H1 (cell line): ENCODE results near the gene EPHA5. TPM values are rescaled to one million over a fixed set of nuclear protein-coding genes. Genes with fewer than 3 reads are reported as not detected.

Experiments
- CTCF ChIA-PET: fragments of 300-600 bp; sonication (Branson Sonifier 250); formaldehyde crosslinking; loops from one replicate; lab custom pipeline; 2021; ENCODE audit not compliant: partially characterized antibody; lab: Charles Lee
- POLR2A ChIA-PET: fragments of 300-600 bp; sonication (Branson Sonifier 250); formaldehyde crosslinking; loops from one replicate; lab custom pipeline; 2021; ENCODE audit warnings: inconsistent platforms; ENCODE audit not compliant: partially characterized antibody; lab: Charles Lee
- DNase-seq, 2 experiments: peaks; one replicate each; pipeline versions ENCODE4 v3.0.0 to v3.0.0-alpha.2; 2010 to 2022; ENCODE audit warnings: low spot score in 2 of 2, low read depth in 1 of 2, mixed read lengths in 1 of 2
- FAIRE-seq: peaks from 2 replicates; lab custom pipeline; 2011; peaks lifted over from hg19 to GRCh38; lab: Jason Lieb, UNC
- H2AFZ ChIP-seq: 2 replicates; pipeline ENCODE4 v1.8.1; 2012; ENCODE audit warnings: low read length, inconsistent platforms
- H2AK5ac ChIP-seq: 2 replicates; pipeline ENCODE4 v1.6.1; 2013; ENCODE audit warnings: low read depth, low read length
- H2BK120ac ChIP-seq: replicated peaks from 2 replicates; pipeline ENCODE3; 2013; ENCODE audit warnings: low read depth, low read length, inconsistent platforms
- H2BK12ac ChIP-seq: 2 replicates; pipeline ENCODE4 v1.6.1; 2013; ENCODE audit warnings: low read depth, low read length
- H2BK15ac ChIP-seq: 2 replicates; pipeline ENCODE4 v1.6.1; 2013; ENCODE audit warnings: low read length
- H2BK20ac ChIP-seq: 2 replicates; pipeline ENCODE4 v1.6.1; 2013; ENCODE audit warnings: low read length
- H2BK5ac ChIP-seq: 2 replicates; pipeline ENCODE4 v1.6.1; 2013; ENCODE audit warnings: low read depth, low read length
- H3K14ac ChIP-seq: 2 replicates; pipeline ENCODE4 v1.6.1; 2013; ENCODE audit warnings: inconsistent platforms; ENCODE audit not compliant: insufficient read length
- H3K18ac ChIP-seq: 2 replicates; pipeline ENCODE4 v1.6.1; 2013; ENCODE audit warnings: low read length; ENCODE audit errors: extremely low read depth
- H3K23ac ChIP-seq: 2 replicates; pipeline ENCODE4 v1.6.1; 2013; ENCODE audit warnings: inconsistent platforms; ENCODE audit not compliant: insufficient read length
- H3K23me2 ChIP-seq: 2 replicates; pipeline ENCODE4 v1.6.1; 2013; ENCODE audit warnings: low read depth, low read length
- H3K27ac ChIP-seq: 2 replicates; pipeline ENCODE4 v1.6.1; 2011; ENCODE audit warnings: low read depth, low read length, inconsistent platforms
- H3K27me3 ChIP-seq, 4 experiments: replicated peaks in 1 of 4; 1 replicate in 1 of 4; 2 replicates in 3 of 4; pipeline versions ENCODE4 v1.6.1 to v1.8.1; 2011 to 2013; ENCODE audit warnings: low read length in 3 of 4, mild to moderate bottlenecking in 3 of 4, inconsistent platforms in 2 of 4, mixed read lengths in 2 of 4, moderate library complexity in 1 of 4; ENCODE audit not compliant: control insufficient read depth in 3 of 4, insufficient read depth in 3 of 4; ENCODE audit errors: extremely low read depth in 1 of 4
- H3K36me3 ChIP-seq, 4 experiments: 2 replicates each; pipeline versions ENCODE4 v1.6.1 to v1.8.1; 2011 to 2013; ENCODE audit warnings: mild to moderate bottlenecking in 4 of 4, low read length in 3 of 4, moderate library complexity in 2 of 4, control low read depth in 1 of 4, inconsistent platforms in 1 of 4; ENCODE audit not compliant: insufficient read depth in 4 of 4, control insufficient read depth in 2 of 4
- H3K4ac ChIP-seq: replicated peaks from 2 replicates; pipeline ENCODE3; 2013; ENCODE audit warnings: low read length, low read depth, mixed read lengths, inconsistent platforms; ENCODE audit not compliant: insufficient read length
- H3K4me1 ChIP-seq, 4 experiments: replicated peaks in 1 of 4; 1 replicate in 1 of 4; 2 replicates in 3 of 4; pipeline versions ENCODE4 v1.6.1 to v1.8.1; 2011 to 2013; ENCODE audit warnings: low read length in 3 of 4, inconsistent platforms in 2 of 4, mixed read lengths in 1 of 4; ENCODE audit not compliant: insufficient read depth in 4 of 4, control insufficient read depth in 3 of 4
- H3K4me2 ChIP-seq, 2 experiments: 2 replicates each; pipeline versions ENCODE4 v1.6.1 to v1.8.1; 2011 to 2013; ENCODE audit warnings: low read depth in 2 of 2, low read length in 2 of 2, control low read depth in 1 of 2, inconsistent platforms in 1 of 2, mild to moderate bottlenecking in 1 of 2; ENCODE audit not compliant: insufficient read depth in 1 of 2
- H3K4me3 ChIP-seq, 4 experiments: fragments of 200-600, 300-600 bp in 1 of 4; sonication (generic), shearing (Covaris generic), sonication (Bioruptor Twin) in 1 of 4; 2 replicates each; pipeline versions ENCODE4 v1.5.1 to v1.8.1; 2011 to 2016; ENCODE audit warnings: low read length in 4 of 4, low read depth in 3 of 4, control low read depth in 2 of 4, inconsistent platforms in 2 of 4, mild to moderate bottlenecking in 2 of 4, mixed read lengths in 1 of 4, moderate library complexity in 1 of 4; ENCODE audit not compliant: insufficient read depth in 2 of 4; ENCODE audit errors: extremely low read depth in 1 of 4
- H3K56ac ChIP-seq: replicated peaks from 2 replicates; pipeline ENCODE3; 2013; ENCODE audit warnings: low read depth, mild to moderate bottlenecking, mixed read lengths, low read length, inconsistent platforms; ENCODE audit not compliant: insufficient read length
- H3K79me1 ChIP-seq: 2 replicates; pipeline ENCODE4 v1.6.1; 2013; ENCODE audit warnings: low read depth, low read length, control low read depth
- H3K79me2 ChIP-seq, 2 experiments: 2 replicates each; pipeline versions ENCODE4 v1.6.1 to v1.8.1; 2012 to 2013; ENCODE audit warnings: low read length in 2 of 2, mild to moderate bottlenecking in 2 of 2, inconsistent platforms in 1 of 2; ENCODE audit not compliant: insufficient read depth in 2 of 2, control insufficient read depth in 1 of 2
- H3K9ac ChIP-seq, 4 experiments: replicated peaks in 1 of 4; 1 replicate in 1 of 4; 2 replicates in 3 of 4; pipeline versions ENCODE4 v1.6.1 to v1.8.1; 2011 to 2013; ENCODE audit warnings: low read depth in 3 of 4, low read length in 3 of 4, control low read depth in 2 of 4, mild to moderate bottlenecking in 2 of 4, moderate library complexity in 2 of 4, inconsistent platforms in 1 of 4; ENCODE audit errors: extremely low read depth in 1 of 4
- H3K9me3 ChIP-seq, 2 experiments: 2 replicates each; pipeline versions ENCODE4 v1.6.1 to v1.8.1; 2012 to 2013; ENCODE audit warnings: mild to moderate bottlenecking in 2 of 2, moderate library complexity in 2 of 2, control low read depth in 1 of 2, inconsistent platforms in 1 of 2, low read depth in 1 of 2, low read length in 1 of 2, mixed read lengths in 1 of 2; ENCODE audit not compliant: insufficient read depth in 2 of 2
- H4K20me1 ChIP-seq, 2 experiments: replicated peaks in 1 of 2; 2 replicates each; pipeline versions ENCODE3 to v1.8.1; 2011 to 2013; ENCODE audit warnings: inconsistent platforms in 2 of 2, low read length in 2 of 2, mild to moderate bottlenecking in 1 of 2; ENCODE audit not compliant: insufficient read depth in 2 of 2, control insufficient read depth in 1 of 2
- H4K5ac ChIP-seq: 2 replicates; pipeline ENCODE4 v1.6.1; 2013; ENCODE audit warnings: low read length, low read depth, mixed read lengths, inconsistent platforms; ENCODE audit not compliant: insufficient read length
- H4K8ac ChIP-seq: 2 replicates; pipeline ENCODE4 v1.8.0; 2013; ENCODE audit warnings: mild to moderate bottlenecking, moderate library complexity, low read length, inconsistent platforms; ENCODE audit not compliant: insufficient read depth; ENCODE audit errors: extremely low read depth
- H4K91ac ChIP-seq: replicated peaks from 2 replicates; pipeline ENCODE3; 2013; ENCODE audit warnings: low read length, mixed read lengths, inconsistent platforms; ENCODE audit not compliant: insufficient read length
- POLR2AphosphoS5 ChIP-seq: IDR thresholded peaks from 2 replicates; pipeline ENCODE4 v1.6.1; 2011; ENCODE audit warnings: low read depth, low read length
- POU5F1 ChIP-seq: IDR thresholded peaks from 2 replicates; pipeline ENCODE4 v1.6.1; 2011; ENCODE audit warnings: low read depth, mild to moderate bottlenecking, low read length, moderate library complexity
- RFX5 ChIP-seq: IDR thresholded peaks from 2 replicates; pipeline ENCODE4 v1.6.1; 2011; ENCODE audit warnings: low read depth, low read length, improper control_type of control experiment, borderline replicate concordance
- TAF1 ChIP-seq: IDR thresholded peaks from 2 replicates; pipeline ENCODE4 v1.6.1; 2011; ENCODE audit warnings: mild to moderate bottlenecking, low read depth, low read length
- WGBS, 2 experiments: shearing (Covaris generic) in 1 of 2; methylation state at CpG; one replicate each; pipeline versions ENCODE4 v1.1.6 to v1.1.7; 2013 to 2015; ENCODE audit warnings: low lambda C conversion rate in 2 of 2, mixed read lengths in 2 of 2, inconsistent platforms in 1 of 2, low coverage in 1 of 2, missing lambda C conversion rate in 1 of 2; ENCODE audit not compliant: insufficient replicate concordance in 2 of 2, insufficient coverage in 1 of 2, insufficient read length in 1 of 2; ENCODE audit errors: extremely low coverage in 1 of 2, missing lambda C conversion rate in 1 of 2; 5-methylcytosine and 5-hydroxymethylcytosine counted together
- polyA plus RNA-seq, 7 experiments: library from polyadenylated mRNA; depleted of rRNA in 3 of 7; stranded (reverse) in 5 of 7; unstranded in 2 of 7; fragments of >200 nt in 5 of 7; fragments of 200-250 nt in 2 of 7; gene quantifications; 1 replicate in 5 of 7; 2 replicates in 1 of 7; 4 replicates in 1 of 7; pipeline versions ENCODE4 v1.2.1 to v1.2.3, GENCODE V29; 2011 to 2013; ENCODE audit warnings: missing spikeins in 2 of 7, mixed read lengths in 2 of 7
- total RNA-seq: library from RNA; stranded (reverse); fragmentation: NEBNext Ultra II Directional; extraction: Animal tissue kit (Norgen Biotek cat#: 25700); gene quantifications from 2 replicates; pipeline ENCODE4 v1.2.1, GENCODE V29; 2021

Gene EPHA5
- total and polyA plus RNA-seq, 2 of the 8 experiments (the other 6 are each of a cell fraction or from before 2014, with no cell fraction given) = 0.03 to 0.11 TPM

DNA sequence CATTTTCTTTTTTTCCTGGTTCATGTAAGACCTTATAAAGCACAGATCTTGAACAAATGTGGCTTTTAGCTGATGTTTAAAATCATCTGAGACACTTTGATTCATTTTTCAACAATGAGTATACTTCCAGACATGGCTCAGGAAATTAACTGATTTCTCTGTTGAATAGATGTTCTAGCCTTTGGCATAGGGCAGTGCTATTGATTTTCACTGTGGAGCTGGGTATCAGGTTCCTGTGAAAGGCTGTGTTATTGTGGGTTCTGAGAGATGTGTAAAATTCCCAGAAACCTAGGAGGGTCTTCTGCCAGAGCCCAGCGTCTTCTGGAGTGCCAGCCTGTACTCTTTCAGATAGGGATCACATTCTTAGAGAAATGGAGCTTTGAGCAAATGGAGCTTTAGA is 278.9 kb downstream of the EPHA5 start:
- no peak overlapping the region for H2AFZ ChIP-seq
- TF ChIP-seq TAF1 = no peak
- no peak for TF ChIP-seq POU5F1
- TF ChIP-seq RFX5 = no peak
- TF ChIP-seq POLR2AphosphoS5 = no peak

More for the DNA sequence above, 278.9 kb downstream of the EPHA5 start:
- Histone ChIP-seq H2BK12ac (no peak overlapping the region), H4K5ac (no peak overlapping the region), H3K36me3 (no peaks in the 10 kb centered on the region), H3K79me2 (no peaks in the 10 kb centered on the region), H3K18ac (no peak overlapping the region), H4K20me1 (no peaks in the 10 kb centered on the region), H2BK120ac (no peak overlapping the region), H4K91ac (no peak overlapping the region), H3K27ac (no peak overlapping the region), H3K9ac (no peak overlapping the region), H3K27me3 (no peaks in the 10 kb centered on the region), H3K23ac (no peak overlapping the region), H3K56ac (no peak overlapping the region), H3K79me1 (no peaks in the 10 kb centered on the region), H3K23me2 (no peaks in the 10 kb centered on the region), H2BK5ac (no peak overlapping the region), H3K4me1 (no peaks in the 10 kb centered on the region), H2BK20ac (no peak overlapping the region), H3K14ac (no peak overlapping the region), H2BK15ac (no peak overlapping the region), H3K9me3 (0 out of 4 replicates have a peak, but pooled peaks cover 0 to 2% of the 10 kb centered on the region in 2 experiments), H4K8ac (no peak overlapping the region), H3K4me2 (no peak overlapping the region), H3K4me3 (no peak overlapping the region), H3K4ac (no peak overlapping the region), H2AK5ac (no peak overlapping the region)
- FAIRE-seq (no peak), DNase-seq (no peak)
- ChIA-PET POLR2A (no interaction called here), CTCF (no interaction called here)
- 100% methylated on average over 1 of the region's 1 CpG; no CpG with 5 or more reads in 1 of the 2 experiments for WGBS, 2 experiments
